AG04449 (cell line): ENCODE data around the gene OR13C3.
"Not testable (repeated sequence)": the region's sequence is repeated elsewhere in the genome, so short reads cannot be mapped to it uniquely, and the experiment has no call there.

Experiments used
- CTCF ChIA-PET: fragments of 350-600 bp; formaldehyde crosslinking; extraction: SDS; loops from one replicate; lab custom pipeline; 2021; ENCODE audit warnings: antibody characterized with exemption; lab: Yijun Ruan, JAX
- POLR2A ChIA-PET: fragments of 400-600, 350-600 bp; formaldehyde crosslinking; extraction: SDS; loops from one replicate; lab custom pipeline; 2020; ENCODE audit warnings: antibody characterized with exemption, inconsistent platforms; lab: Yijun Ruan, JAX
- DNase-seq: peaks from one replicate; pipeline ENCODE4 v3.0.0-alpha.2; 2010; ENCODE audit warnings: low read depth, low spot score
- H3K4me3 ChIP-seq: 2 replicates; pipeline ENCODE4 v1.5.1; 2011; ENCODE audit warnings: low read depth, mild to moderate bottlenecking, control low read depth, low read length
- TF ChIP-seq, protein P1 (sequence below): IDR thresholded peaks from one replicate; pipeline ENCODE4 v1.5.1; 2011; ENCODE audit warnings: mild to moderate bottlenecking, moderate library complexity, low read length, control low read depth, inconsistent platforms; ENCODE audit not compliant: insufficient read depth; ENCODE audit errors: missing control alignments

Gene OR13C3

GRCh38 chr9:104527109-104527508 is 9.5 kb downstream of the OR13C3 start, which contains the start of gene OR13C4:
TSS of gene OR13C4 (minus strand) at chr9:104527209. CDS start at chr9:104527209, 0 bp downstream.
- no peak within 1 kb of the TSS for H3K4me3 ChIP-seq
- DNase-seq = no peak
- TF ChIP-seq, protein P1, sequence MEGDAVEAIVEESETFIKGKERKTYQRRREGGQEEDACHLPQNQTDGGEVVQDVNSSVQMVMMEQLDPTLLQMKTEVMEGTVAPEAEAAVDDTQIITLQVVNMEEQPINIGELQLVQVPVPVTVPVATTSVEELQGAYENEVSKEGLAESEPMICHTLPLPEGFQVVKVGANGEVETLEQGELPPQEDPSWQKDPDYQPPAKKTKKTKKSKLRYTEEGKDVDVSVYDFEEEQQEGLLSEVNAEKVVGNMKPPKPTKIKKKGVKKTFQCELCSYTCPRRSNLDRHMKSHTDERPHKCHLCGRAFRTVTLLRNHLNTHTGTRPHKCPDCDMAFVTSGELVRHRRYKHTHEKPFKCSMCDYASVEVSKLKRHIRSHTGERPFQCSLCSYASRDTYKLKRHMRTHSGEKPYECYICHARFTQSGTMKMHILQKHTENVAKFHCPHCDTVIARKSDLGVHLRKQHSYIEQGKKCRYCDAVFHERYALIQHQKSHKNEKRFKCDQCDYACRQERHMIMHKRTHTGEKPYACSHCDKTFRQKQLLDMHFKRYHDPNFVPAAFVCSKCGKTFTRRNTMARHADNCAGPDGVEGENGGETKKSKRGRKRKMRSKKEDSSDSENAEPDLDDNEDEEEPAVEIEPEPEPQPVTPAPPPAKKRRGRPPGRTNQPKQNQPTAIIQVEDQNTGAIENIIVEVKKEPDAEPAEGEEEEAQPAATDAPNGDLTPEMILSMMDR = no peak
- ChIA-PET CTCF (no interaction called here), POLR2A (no interaction called here)

GRCh38 chr9:104520241-104520640 is 16.4 kb downstream of the OR13C3 start:
- H3K4me3 ChIP-seq, POLR2A ChIA-PET, CTCF ChIA-PET, DNase-seq: not testable (repeated sequence)

- TF ChIP-seq, protein P1 = no peak
- ChIA-PET POLR2A (no interaction called here), CTCF (no interaction called here)
- H3K4me3 ChIP-seq = no peak overlapping the region
- no peak for DNase-seq
Measured at GRCh38 chr9:104514901-104515300, 21.8 kb downstream of the OR13C3 start.

- no peak for DNase-seq
- no peak overlapping the region for H3K4me3 ChIP-seq
- ChIA-PET POLR2A (no interaction called here), CTCF (no interaction called here)
- TF ChIP-seq, protein P1 = no peak
Measured at GRCh38 chr9:104506565-104506964, 30.1 kb downstream of the OR13C3 start.

GRCh38 chr9:104503963-104504362 is 32.7 kb downstream of the OR13C3 start, which contains the start of gene OR13F1:
TSS of gene OR13F1 (plus strand) at chr9:104504263. CDS start at chr9:104504263, 0 bp downstream.
- POLR2A ChIA-PET = no interaction called here
- CTCF ChIA-PET = no interaction called here
- TF ChIP-seq, protein P1 = no peak
- H3K4me3 ChIP-seq = no peak within 1 kb of the TSS
- no peak for DNase-seq

DNA sequence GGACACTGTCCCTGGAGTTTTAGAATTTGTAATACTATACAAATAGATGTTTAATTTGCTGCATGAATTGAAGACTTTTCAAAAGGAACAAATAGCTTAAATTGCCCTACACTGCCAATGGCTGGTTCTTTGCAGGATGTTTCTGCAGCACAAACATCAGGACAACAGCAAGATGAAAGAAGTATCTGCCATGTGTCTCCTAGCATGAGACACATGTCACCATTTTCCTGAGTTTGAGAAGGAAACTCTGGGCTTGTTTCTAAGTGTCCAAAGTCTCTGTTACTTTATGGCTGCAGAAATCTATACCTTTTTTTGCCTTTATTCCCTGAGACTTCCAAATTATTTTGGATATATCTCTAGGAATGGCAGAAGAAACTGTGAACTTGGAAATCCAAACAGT is 33.2 kb downstream of the OR13C3 start:
- CTCF ChIA-PET = no interaction called here
- POLR2A ChIA-PET = no interaction called here
- H3K4me3 ChIP-seq = no peak overlapping the region
- TF ChIP-seq, protein P1 = no peak
- DNase-seq = no peak

- ChIA-PET CTCF (interaction anchor here (0.7 kb wide), 1 partner anchor 923 kb away, joined by 3 read pairs; no protein-coding TSS in a partner anchor), POLR2A (no interaction called here)
- no peak for DNase-seq
- TF ChIP-seq, protein P1 = no peak
- H3K4me3 ChIP-seq = no peak overlapping the region
Measured at GRCh38 chr9:104494808-104495207, 41.8 kb downstream of the OR13C3 start.
